BE2C (cell line): ENCODE data around the gene TRIM72.

ENCODE experiments used
- DNase-seq: peaks from one replicate; pipeline ENCODE4 v3.0.0-alpha.2; 2020
- H3K27me3 ChIP-seq: fragments of 250-450 bp; sonication (Bioruptor Pico); 2 replicates; pipeline ENCODE4 v1.5.1; 2020; ENCODE audit warnings: mild to moderate bottlenecking
- H3K36me3 ChIP-seq: fragments of 250-450 bp; sonication (Bioruptor Pico); 2 replicates; pipeline ENCODE4 v1.5.1; 2020; ENCODE audit warnings: mild to moderate bottlenecking
- H3K4me1 ChIP-seq: fragments of 250-450 bp; sonication (Bioruptor Pico); 2 replicates; pipeline ENCODE4 v1.5.1; 2020
- H3K4me3 ChIP-seq: 2 replicates; pipeline ENCODE4 v1.5.1; 2011; ENCODE audit warnings: low read depth, low read length
- H3K9me3 ChIP-seq: fragments of 250-450 bp; sonication (Bioruptor Pico); 2 replicates; pipeline ENCODE4 v1.5.1; 2020
- TF ChIP-seq, protein P1 (sequence below): IDR thresholded peaks from 2 replicates; pipeline ENCODE4 v1.5.1; 2012; ENCODE audit warnings: mild to moderate bottlenecking, low read depth, low read length

The TRIM72 gene

GRCh38 chr16:31189412-31189778, 24.5 kb upstream of the TRIM72 start:
- H3K4me1 ChIP-seq, result no peaks in the 10 kb centered on the region
- no peaks in the 10 kb centered on the region for H3K9me3 ChIP-seq
- peaks cover 100% of the 10 kb centered on the region for H3K36me3 ChIP-seq
- H3K4me3 ChIP-seq, result no peak overlapping the region
- DNase-seq, result no peak
- TF ChIP-seq, protein P1, sequence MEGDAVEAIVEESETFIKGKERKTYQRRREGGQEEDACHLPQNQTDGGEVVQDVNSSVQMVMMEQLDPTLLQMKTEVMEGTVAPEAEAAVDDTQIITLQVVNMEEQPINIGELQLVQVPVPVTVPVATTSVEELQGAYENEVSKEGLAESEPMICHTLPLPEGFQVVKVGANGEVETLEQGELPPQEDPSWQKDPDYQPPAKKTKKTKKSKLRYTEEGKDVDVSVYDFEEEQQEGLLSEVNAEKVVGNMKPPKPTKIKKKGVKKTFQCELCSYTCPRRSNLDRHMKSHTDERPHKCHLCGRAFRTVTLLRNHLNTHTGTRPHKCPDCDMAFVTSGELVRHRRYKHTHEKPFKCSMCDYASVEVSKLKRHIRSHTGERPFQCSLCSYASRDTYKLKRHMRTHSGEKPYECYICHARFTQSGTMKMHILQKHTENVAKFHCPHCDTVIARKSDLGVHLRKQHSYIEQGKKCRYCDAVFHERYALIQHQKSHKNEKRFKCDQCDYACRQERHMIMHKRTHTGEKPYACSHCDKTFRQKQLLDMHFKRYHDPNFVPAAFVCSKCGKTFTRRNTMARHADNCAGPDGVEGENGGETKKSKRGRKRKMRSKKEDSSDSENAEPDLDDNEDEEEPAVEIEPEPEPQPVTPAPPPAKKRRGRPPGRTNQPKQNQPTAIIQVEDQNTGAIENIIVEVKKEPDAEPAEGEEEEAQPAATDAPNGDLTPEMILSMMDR, result no peak
- H3K27me3 ChIP-seq, result no peaks in the 10 kb centered on the region

DNA sequence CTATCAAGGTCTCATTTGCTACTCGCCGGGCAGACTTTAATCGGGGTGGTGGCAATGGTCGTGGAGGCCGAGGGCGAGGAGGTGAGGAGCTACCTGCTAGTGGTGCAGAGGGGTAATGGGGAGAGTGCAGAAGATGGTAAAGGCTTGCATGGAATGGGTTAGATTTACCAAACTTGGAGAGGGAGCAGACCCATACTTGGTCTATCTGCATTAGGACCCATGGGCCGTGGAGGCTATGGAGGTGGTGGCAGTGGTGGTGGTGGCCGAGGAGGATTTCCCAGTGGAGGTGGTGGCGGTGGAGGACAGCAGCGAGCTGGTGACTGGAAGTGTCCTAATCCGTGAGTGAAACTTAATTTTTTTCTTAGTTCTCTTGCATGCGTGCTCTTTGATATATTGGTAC, 23.9 kb upstream of the TRIM72 start:
- Histone ChIP-seq H3K4me3 (no peak overlapping the region), H3K27me3 (no peaks in the 10 kb centered on the region), H3K9me3 (no peaks in the 10 kb centered on the region), H3K36me3 (peaks cover 100% of the 10 kb centered on the region), H3K4me1 (no peaks in the 10 kb centered on the region)
- TF ChIP-seq, protein P1, result no peak
- no peak for DNase-seq

- TF ChIP-seq, protein P1, result no peak
- H3K36me3 ChIP-seq, result peaks cover 100% of the 10 kb centered on the region
- H3K4me1 ChIP-seq, result no peaks in the 10 kb centered on the region
These were observed 23.0 kb upstream of the TRIM72 start for GRCh38 chr16:31190818-31191444.

DNA sequence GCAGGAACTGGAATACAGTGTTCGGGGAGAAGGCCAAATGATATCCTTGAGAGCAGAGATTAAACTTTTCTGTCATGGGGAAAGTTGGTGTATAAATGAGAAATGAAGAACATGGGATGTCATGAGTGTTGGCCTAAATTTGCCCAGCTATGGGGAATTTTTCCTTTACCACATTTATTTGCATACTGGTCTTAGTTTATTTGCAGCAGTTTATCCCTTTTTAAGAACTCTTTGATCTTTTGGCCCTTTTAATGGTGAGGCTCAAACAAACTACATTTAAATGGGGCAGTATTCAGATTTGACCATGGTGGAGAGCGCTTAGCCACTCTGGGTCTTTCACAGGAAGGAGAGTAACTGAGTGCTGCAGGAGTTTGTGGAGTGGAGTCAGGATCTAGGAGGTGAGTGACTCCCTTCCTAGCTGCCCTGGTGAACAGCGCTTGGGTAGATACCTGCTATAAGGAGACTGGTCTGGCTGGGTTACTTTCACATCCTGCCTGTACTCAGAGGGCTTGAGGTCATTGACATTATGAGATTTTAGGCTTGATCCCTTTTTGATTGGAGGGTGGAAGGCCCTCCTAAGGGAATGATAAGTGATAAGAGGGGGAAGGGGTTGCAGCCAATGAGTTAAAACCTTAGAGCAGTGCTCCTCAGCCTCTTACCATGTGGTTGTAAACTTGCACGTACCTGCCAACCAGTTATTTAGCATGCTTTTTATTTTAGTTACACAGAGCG, 22.1 kb upstream of the TRIM72 start:
- H3K9me3 ChIP-seq, result no peaks in the 10 kb centered on the region
- H3K4me3 ChIP-seq, result no peak overlapping the region
- H3K27me3 ChIP-seq, result no peaks in the 10 kb centered on the region
- no peaks in the 10 kb centered on the region for H3K4me1 ChIP-seq
- DNase-seq, result no peak
- TF ChIP-seq, protein P1, result no peak
- peaks cover 96% of the 10 kb centered on the region for H3K36me3 ChIP-seq

More at GRCh38 chr16:31190818-31191444, 23.0 kb upstream of the TRIM72 start:
- H3K27me3 ChIP-seq, result no peaks in the 10 kb centered on the region
- H3K9me3 ChIP-seq, result no peaks in the 10 kb centered on the region
- no peak for DNase-seq
- no peak overlapping the region for H3K4me3 ChIP-seq

DNA sequence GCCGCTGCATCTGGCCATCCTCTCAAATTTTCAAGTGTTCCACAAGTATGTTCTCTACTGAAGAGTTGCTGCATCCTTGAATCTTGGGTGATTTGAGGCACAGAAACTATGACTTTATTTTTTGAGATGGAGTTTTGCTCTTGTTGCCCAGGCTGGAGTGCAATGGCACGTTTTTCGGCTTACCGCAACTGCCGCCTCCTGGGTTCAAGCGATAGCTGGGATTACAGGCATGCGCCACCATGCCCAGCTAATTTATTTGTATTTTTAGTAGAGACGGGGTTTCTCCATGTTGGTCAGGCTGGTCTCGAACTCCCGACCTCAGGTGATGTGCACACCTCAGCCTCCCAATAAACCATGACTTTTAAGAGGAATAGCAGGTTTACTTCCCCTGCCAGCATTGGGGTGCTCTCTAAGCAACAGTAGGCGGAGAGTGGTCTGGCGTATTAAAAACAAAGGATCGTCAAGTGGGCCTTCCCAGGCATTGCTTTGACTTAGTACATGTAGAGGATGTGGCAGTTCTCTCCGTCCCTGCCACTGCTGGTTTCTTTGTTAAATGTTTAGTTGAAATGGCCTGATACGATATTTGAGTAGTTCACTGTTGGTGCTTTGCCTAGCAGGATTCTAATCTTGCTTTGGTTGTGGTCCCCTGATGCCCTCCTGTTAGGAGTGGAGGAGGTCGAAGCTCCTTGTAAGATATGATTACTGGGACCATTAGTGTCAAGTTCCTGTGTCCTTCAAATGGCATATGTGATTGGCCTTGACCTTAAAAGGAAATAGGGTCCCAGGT, 20.9 kb upstream of the TRIM72 start:
- no peaks in the 10 kb centered on the region for H3K4me1 ChIP-seq
- TF ChIP-seq, protein P1, result no peak
- H3K9me3 ChIP-seq, result no peaks in the 10 kb centered on the region
- no peak for DNase-seq
- no peaks in the 10 kb centered on the region for H3K27me3 ChIP-seq
- peaks cover 84% of the 10 kb centered on the region for H3K36me3 ChIP-seq
- no peak overlapping the region for H3K4me3 ChIP-seq

DNA sequence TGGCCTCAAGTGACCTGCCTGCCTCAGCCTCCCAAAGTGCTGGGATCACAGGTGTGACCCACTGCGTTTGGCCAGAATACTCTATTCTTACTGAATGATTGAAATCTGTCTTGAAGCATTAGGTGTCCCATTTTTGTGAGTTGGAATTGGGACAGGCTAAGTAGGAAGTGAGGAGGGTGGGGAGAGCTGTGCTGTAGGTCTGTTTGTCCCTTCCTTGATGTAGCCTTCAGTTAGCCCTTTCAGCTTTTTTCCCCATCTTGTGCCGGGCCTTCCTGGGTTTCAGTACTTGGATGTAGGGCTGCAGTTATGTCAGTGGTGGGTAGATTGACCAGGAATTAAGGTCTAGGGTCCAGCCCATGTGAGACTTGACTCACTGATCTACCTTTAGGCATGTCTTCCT, 20.0 kb upstream of the TRIM72 start:
- TF ChIP-seq, protein P1, result no peak
- no peaks in the 10 kb centered on the region for H3K4me1 ChIP-seq
- no peaks in the 10 kb centered on the region for H3K27me3 ChIP-seq
- H3K9me3 ChIP-seq, result no peaks in the 10 kb centered on the region
- peaks cover 81% of the 10 kb centered on the region for H3K36me3 ChIP-seq
- DNase-seq, result no peak
- H3K4me3 ChIP-seq, result no peak overlapping the region
